DOHH2 (cell line): ENCODE results near the gene SMAD3.
A peak's percentile ranks its signal among the peaks of the same experiment; 100 is the strongest.
"Not testable (repeated sequence)": the region's sequence is repeated elsewhere in the genome, so short reads cannot be mapped to it uniquely, and the experiment has no call there.

Experiments used
- H3F3A ChIP-seq: fragments of 200-600 bp; sonication (generic), shearing (Covaris generic); 2 replicates; pipeline ENCODE4 v1.6.0; 2016; ENCODE audit warnings: antibody characterized with exemption, mild to moderate bottlenecking; ENCODE audit not compliant: control insufficient read depth, insufficient read depth
- H3K27ac ChIP-seq: fragments of 200-600 bp; sonication (generic); 2 replicates; pipeline ENCODE4 v1.5.1; 2014; ENCODE audit warnings: low read depth, mild to moderate bottlenecking, low read length, moderate library complexity
- H3K27me3 ChIP-seq: fragments of 200-600 bp; sonication (generic); 2 replicates; pipeline ENCODE4 v1.6.1; 2014; ENCODE audit warnings: mild to moderate bottlenecking, low read length, mixed read lengths; ENCODE audit not compliant: control insufficient read depth
- H3K36me3 ChIP-seq: fragments of 200-600 bp; sonication (generic); 2 replicates; pipeline ENCODE4 v1.6.1; 2014; ENCODE audit warnings: mild to moderate bottlenecking, low read length, moderate library complexity, mixed read lengths; ENCODE audit not compliant: control insufficient read depth
- H3K4me1 ChIP-seq: fragments of 200-600 bp; sonication (generic); 2 replicates; pipeline ENCODE4 v1.6.1; 2014; ENCODE audit warnings: mild to moderate bottlenecking, low read length, mixed read lengths; ENCODE audit not compliant: control insufficient read depth
- H3K4me2 ChIP-seq: fragments of 200-600 bp; sonication (generic); 2 replicates; pipeline ENCODE4 v1.6.0; 2014; ENCODE audit warnings: mild to moderate bottlenecking, low read length, moderate library complexity
- H3K4me3 ChIP-seq: fragments of 200-600 bp; sonication (generic); 2 replicates; pipeline ENCODE4 v1.5.1; 2014; ENCODE audit warnings: mild to moderate bottlenecking, low read length, mixed read lengths
- H3K79me2 ChIP-seq: fragments of 200-600 bp; sonication (generic); 2 replicates; pipeline ENCODE4 v1.6.1; 2014; ENCODE audit warnings: mild to moderate bottlenecking, low read length, mixed read lengths; ENCODE audit not compliant: control insufficient read depth
- H3K9me2 ChIP-seq: fragments of 200-600 bp; sonication (generic); replicated peaks from 2 replicates; pipeline ENCODE4 v1.6.1; 2014; ENCODE audit warnings: mild to moderate bottlenecking, low read length, mixed read lengths; ENCODE audit not compliant: control insufficient read depth
- H3K9me3 ChIP-seq: fragments of 200-600 bp; sonication (generic); 2 replicates; pipeline ENCODE4 v1.6.1; 2014; ENCODE audit warnings: antibody characterized with exemption, low read length, mixed read lengths; ENCODE audit not compliant: control insufficient read depth, insufficient read depth
- H4K20me1 ChIP-seq: fragments of 200-600 bp; sonication (generic); 2 replicates; pipeline ENCODE4 v1.6.0; 2014; ENCODE audit warnings: low read depth, mild to moderate bottlenecking, antibody characterized with exemption, low read length, moderate library complexity; ENCODE audit not compliant: control insufficient read depth, insufficient read depth
- EZH2phosphoT487 ChIP-seq: fragments of 200-600 bp; sonication (generic); IDR thresholded peaks from 2 replicates; pipeline ENCODE4 v1.6.1; 2017; ENCODE audit warnings: borderline replicate concordance, mild to moderate bottlenecking, antibody characterized with exemption, low read length, moderate library complexity, mixed read lengths
- TF ChIP-seq, protein P1 (sequence below): fragments of 200-600 bp; sonication (generic); IDR thresholded peaks from one replicate; pipeline ENCODE4 v1.5.1; 2014; ENCODE audit warnings: antibody characterized with exemption, mild to moderate bottlenecking, low read depth, low read length; ENCODE audit not compliant: poor library complexity, severe bottlenecking

The SMAD3 gene

DNA sequence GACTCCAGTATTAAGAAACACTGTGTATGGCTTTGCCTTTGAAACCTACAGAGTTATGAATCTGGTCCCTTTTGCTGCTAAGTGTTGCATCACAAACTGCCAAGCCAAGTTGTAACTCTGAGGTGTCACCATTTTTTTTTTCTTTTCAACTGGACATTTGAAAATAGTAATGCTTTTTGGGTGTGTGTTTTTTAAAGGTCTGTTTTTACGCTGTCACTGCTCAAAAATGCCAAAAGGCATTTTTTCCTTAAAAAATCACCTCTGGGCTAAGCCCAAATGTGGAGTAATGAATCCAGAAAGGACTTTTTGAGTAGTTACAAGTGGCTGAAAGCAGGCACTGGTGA lies 9.5 kb downstream of the SMAD3 start:
- Histone ChIP-seq H3K36me3 (peaks cover 17% of the 10 kb centered on the region), H3K4me1 (peaks cover 78% of the 10 kb centered on the region), H3K27ac (peak overlapping the region; percentile 74), H3F3A (peaks cover 26% of the 10 kb centered on the region), H3K27me3 (no peaks in the 10 kb centered on the region), H3K9me2 (no peaks in the 10 kb centered on the region), H3K79me2 (peaks cover 80% of the 10 kb centered on the region), H4K20me1 (peaks cover 10% of the 10 kb centered on the region), H3K9me3 (no peaks in the 10 kb centered on the region), H3K4me2 (peak overlapping the region; percentile 64), H3K4me3 (peak overlapping the region; percentile 56)
- TF ChIP-seq EZH2phosphoT487, result no peak
- TF ChIP-seq, protein P1, sequence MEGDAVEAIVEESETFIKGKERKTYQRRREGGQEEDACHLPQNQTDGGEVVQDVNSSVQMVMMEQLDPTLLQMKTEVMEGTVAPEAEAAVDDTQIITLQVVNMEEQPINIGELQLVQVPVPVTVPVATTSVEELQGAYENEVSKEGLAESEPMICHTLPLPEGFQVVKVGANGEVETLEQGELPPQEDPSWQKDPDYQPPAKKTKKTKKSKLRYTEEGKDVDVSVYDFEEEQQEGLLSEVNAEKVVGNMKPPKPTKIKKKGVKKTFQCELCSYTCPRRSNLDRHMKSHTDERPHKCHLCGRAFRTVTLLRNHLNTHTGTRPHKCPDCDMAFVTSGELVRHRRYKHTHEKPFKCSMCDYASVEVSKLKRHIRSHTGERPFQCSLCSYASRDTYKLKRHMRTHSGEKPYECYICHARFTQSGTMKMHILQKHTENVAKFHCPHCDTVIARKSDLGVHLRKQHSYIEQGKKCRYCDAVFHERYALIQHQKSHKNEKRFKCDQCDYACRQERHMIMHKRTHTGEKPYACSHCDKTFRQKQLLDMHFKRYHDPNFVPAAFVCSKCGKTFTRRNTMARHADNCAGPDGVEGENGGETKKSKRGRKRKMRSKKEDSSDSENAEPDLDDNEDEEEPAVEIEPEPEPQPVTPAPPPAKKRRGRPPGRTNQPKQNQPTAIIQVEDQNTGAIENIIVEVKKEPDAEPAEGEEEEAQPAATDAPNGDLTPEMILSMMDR, result no peak

DNA sequence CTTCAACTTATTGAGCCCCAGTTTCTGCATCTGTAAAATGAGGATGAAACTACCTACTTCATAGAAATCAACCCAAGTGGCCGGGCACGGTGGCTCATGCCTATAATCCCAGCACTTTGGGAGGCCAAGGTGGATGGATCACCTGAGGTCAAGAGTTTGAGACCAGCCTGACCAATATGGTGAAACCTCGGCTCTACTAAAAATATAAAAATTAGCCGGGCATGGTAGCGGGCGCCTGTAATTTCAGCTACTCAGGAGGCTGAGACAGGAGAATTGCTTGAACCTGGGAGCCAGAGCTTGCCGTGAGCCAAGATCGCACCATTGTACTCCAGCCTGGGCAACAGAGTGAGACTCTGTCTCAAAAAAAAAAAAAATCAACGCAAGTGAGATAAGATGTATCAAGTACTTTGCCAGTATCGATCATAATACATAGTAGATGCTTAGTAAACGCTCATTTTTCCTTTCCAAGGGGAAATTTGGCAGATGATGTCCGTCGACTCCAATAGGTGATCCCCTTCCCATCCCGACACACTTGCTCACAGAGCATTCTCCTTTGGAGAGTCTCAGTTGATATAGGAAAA lies 10.2 kb downstream of the SMAD3 start:
- not testable (repeated sequence) for H3K9me3 ChIP-seq, H3K27me3 ChIP-seq, H3K9me2 ChIP-seq, H4K20me1 ChIP-seq
- peak overlapping the region; percentile 56 for H3K4me3 ChIP-seq
- peak overlapping the region; percentile 74 for H3K27ac ChIP-seq
- peak overlapping the region; percentile 64 for H3K4me2 ChIP-seq
- peaks cover 28% of the 10 kb centered on the region for H3F3A ChIP-seq
- H3K4me1 ChIP-seq, result peaks cover 86% of the 10 kb centered on the region
- peaks cover 21% of the 10 kb centered on the region for H3K36me3 ChIP-seq
- H3K79me2 ChIP-seq, result peaks cover 80% of the 10 kb centered on the region

DNA sequence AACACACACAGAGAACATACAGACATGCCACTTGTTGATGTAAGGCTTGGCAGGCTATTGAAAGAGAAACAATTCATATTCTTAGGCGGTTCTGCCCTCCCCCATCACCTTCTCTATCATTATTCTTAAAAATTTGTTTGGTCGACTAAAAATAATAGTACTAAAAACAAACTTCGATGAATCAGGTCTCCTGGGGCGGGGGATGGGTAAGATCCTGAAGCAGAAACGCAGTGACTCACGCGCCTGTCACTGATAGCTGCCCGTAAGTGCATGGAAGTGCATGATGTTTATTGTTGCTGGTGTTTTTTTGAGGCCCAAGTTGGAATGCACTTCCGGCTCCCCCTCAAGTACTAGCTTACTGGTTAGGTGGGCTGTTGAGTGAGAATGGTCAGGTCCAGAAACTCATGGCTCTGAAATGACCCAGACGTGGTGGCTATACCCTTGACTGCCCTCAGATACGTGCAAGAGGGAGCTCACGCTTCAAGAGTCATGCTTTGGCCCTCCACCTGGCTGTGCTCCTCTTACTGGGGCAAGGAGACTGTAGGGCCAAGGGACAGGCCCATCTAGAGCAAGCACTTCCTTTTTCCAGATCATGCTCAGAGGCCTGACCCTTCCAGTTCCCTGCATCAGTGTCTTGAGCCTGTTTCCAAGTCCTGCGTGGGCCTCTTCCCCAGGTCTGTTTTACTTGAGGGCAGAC lies 10.9 kb downstream of the SMAD3 start:
- H3K9me3 ChIP-seq, result no peaks in the 10 kb centered on the region
- H3K9me2 ChIP-seq, result no peaks in the 10 kb centered on the region
- H3K4me2 ChIP-seq, result peak overlapping the region; percentile 64
- peak overlapping the region; percentile 74 for H3K27ac ChIP-seq
- H3K27me3 ChIP-seq, result no peaks in the 10 kb centered on the region
- peak overlapping the region; percentile 56 for H3K4me3 ChIP-seq
- H4K20me1 ChIP-seq, result peaks cover 6% of the 10 kb centered on the region; the same call in 1 of the 2 replicates
- peaks cover 15% of the 10 kb centered on the region for H3K36me3 ChIP-seq
- peaks cover 76% of the 10 kb centered on the region for H3K79me2 ChIP-seq
- TF ChIP-seq, protein P1, result no peak
- H3F3A ChIP-seq, result peaks cover 31% of the 10 kb centered on the region
- peaks cover 92% of the 10 kb centered on the region for H3K4me1 ChIP-seq

DNA sequence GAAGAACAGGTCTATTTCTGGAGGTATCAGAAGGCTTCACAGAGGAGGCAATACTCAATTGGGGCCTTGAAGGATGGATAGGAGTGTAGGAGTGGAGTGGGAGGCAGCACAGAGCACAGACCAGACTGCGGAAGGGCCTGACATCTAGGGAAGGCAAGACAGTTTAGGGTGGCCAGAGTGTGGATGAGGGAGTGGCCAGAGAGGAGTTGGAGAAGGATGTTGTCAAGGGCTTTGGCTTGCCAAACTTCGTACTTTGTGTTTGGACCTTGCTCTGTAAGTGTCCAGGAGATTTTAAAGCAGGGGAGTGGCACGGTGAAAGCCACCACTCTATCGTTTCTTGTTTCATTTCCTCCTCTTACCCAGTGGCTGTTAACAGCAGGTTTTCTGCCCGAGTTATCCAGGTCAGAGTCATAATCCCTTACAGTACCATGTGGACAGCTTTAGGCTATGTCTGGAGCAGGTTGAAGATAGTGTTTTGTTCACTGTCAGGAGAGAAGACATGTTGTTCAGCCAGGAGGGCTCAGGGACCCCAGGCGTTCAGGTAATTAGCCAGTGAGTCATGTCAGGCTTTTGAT lies 12.3 kb downstream of the SMAD3 start:
- H3K9me2 ChIP-seq, result no peaks in the 10 kb centered on the region
- TF ChIP-seq, protein P1, result no peak
- TF ChIP-seq EZH2phosphoT487, result no peak
- peaks cover 41% of the 10 kb centered on the region for H3F3A ChIP-seq
- 0 out of 2 replicates have a peak, but pooled peaks cover 2% of the 10 kb centered on the region for H4K20me1 ChIP-seq
- peaks cover 100% of the 10 kb centered on the region for H3K4me1 ChIP-seq
- peaks cover 18% of the 10 kb centered on the region for H3K36me3 ChIP-seq
- peak overlapping the region; percentile 56 for H3K4me3 ChIP-seq
- H3K79me2 ChIP-seq, result peaks cover 84% of the 10 kb centered on the region
- H3K27me3 ChIP-seq, result no peaks in the 10 kb centered on the region
- H3K9me3 ChIP-seq, result no peaks in the 10 kb centered on the region
- peak overlapping the region; percentile 64 for H3K4me2 ChIP-seq
- peak overlapping the region; percentile 74 for H3K27ac ChIP-seq
